ENCODE results near the gene SPP1. TPM values are rescaled to one million over a fixed set of nuclear protein-coding genes. Genes with fewer than 3 reads are reported as not detected.
"Not testable (repeated sequence)": the region's sequence is repeated elsewhere in the genome, so short reads cannot be mapped to it uniquely, and the experiment has no call there.

Gene SPP1
- total RNA-seq, 2 experiments from 2014 or later, result not detected

GRCh38 chr4:87989765-87990164 is 14.3 kb downstream of the SPP1 start:
- intact Hi-C loops (cut with DNase I, micrococcal nuclease), result no loop called here

GRCh38 chr4:87995435-87995834 is 19.9 kb downstream of the SPP1 start:
- H3K4me3 Mint-ChIP-seq, result no peak overlapping the region

More at GRCh38 chr4:87989765-87990164, 14.3 kb downstream of the SPP1 start:
- Mint-ChIP-seq H3K4me1 (ENCODE audit: low read depth) (peaks cover 8% of the 10 kb centered on the region), H3K27ac (no peak overlapping the region), H3K4me3 (no peak overlapping the region), H3K9me3 (no peaks in the 10 kb centered on the region), H3K36me3 (ENCODE audit: low read depth) (no peaks in the 10 kb centered on the region), H3K27me3 (peaks cover 17% of the 10 kb centered on the region)
- POLR2A ChIA-PET, result no interaction called here
- peaks cover 0 to 10% of the 10 kb centered on the region in 2 experiments for H3K27me3 ChIP-seq (ENCODE audit: control insufficient read depth in 1 of 2, insufficient read depth in 2 of 2, low read length in 2 of 2)
- H3K4me1 ChIP-seq (ENCODE audit: insufficient read depth, low read length), result peaks cover 4% of the 10 kb centered on the region
- no peaks in the 10 kb centered on the region for H3K9me3 ChIP-seq (ENCODE audit: control insufficient read depth in 1 of 2, insufficient read depth in 1 of 2, low read length in 2 of 2)
- CTCF ChIA-PET, result no interaction called here
- DNase-seq (no peak), ATAC-seq (ENCODE audit: poor library complexity) (no peak)
- H3K36me3 ChIP-seq (ENCODE audit: insufficient read depth, low read length), result no peaks in the 10 kb centered on the region
- no peak overlapping the region for H3K27ac ChIP-seq (ENCODE audit: low read depth in 1 of 2, low read length in 2 of 2)
- TF ChIP-seq, protein P1, sequence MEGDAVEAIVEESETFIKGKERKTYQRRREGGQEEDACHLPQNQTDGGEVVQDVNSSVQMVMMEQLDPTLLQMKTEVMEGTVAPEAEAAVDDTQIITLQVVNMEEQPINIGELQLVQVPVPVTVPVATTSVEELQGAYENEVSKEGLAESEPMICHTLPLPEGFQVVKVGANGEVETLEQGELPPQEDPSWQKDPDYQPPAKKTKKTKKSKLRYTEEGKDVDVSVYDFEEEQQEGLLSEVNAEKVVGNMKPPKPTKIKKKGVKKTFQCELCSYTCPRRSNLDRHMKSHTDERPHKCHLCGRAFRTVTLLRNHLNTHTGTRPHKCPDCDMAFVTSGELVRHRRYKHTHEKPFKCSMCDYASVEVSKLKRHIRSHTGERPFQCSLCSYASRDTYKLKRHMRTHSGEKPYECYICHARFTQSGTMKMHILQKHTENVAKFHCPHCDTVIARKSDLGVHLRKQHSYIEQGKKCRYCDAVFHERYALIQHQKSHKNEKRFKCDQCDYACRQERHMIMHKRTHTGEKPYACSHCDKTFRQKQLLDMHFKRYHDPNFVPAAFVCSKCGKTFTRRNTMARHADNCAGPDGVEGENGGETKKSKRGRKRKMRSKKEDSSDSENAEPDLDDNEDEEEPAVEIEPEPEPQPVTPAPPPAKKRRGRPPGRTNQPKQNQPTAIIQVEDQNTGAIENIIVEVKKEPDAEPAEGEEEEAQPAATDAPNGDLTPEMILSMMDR (IDR thresholded peaks at IDR 0.05), result no peak
- H3K4me3 ChIP-seq (ENCODE audit: low read length), result no peak overlapping the region

GRCh38 chr4:87999191-87999691 is 23.7 kb downstream of the SPP1 start:
- peaks cover 17% of the 10 kb centered on the region for H3K27me3 Mint-ChIP-seq
- ATAC-seq (ENCODE audit: poor library complexity); intact Hi-C loops (cut with DNase I, micrococcal nuclease); H3K4me1 ChIP-seq (ENCODE audit: insufficient read depth, low read length); POLR2A ChIA-PET; H3K27ac ChIP-seq (ENCODE audit: low read depth in 1 of 2, low read length in 2 of 2); H3K36me3 Mint-ChIP-seq (ENCODE audit: low read depth); H3K4me3 Mint-ChIP-seq; H3K27ac Mint-ChIP-seq; H3K4me1 Mint-ChIP-seq (ENCODE audit: low read depth); H3K4me3 ChIP-seq (ENCODE audit: low read length); H3K36me3 ChIP-seq (ENCODE audit: insufficient read depth, low read length); CTCF ChIA-PET; DNase-seq; H3K27me3 ChIP-seq (ENCODE audit: control insufficient read depth in 1 of 2, insufficient read depth in 2 of 2, low read length in 2 of 2); H3K9me3 Mint-ChIP-seq; H3K9me3 ChIP-seq (ENCODE audit: control insufficient read depth in 1 of 2, insufficient read depth in 1 of 2, low read length in 2 of 2): not testable (repeated sequence)

More at GRCh38 chr4:87995435-87995834, 19.9 kb downstream of the SPP1 start:
- H3K4me3 ChIP-seq (ENCODE audit: low read length), result no peak overlapping the region
- Mint-ChIP-seq H3K36me3 (ENCODE audit: low read depth) (no peaks in the 10 kb centered on the region), H3K9me3 (no peaks in the 10 kb centered on the region), H3K27ac (no peak overlapping the region), H3K27me3 (peaks cover 19% of the 10 kb centered on the region), H3K4me1 (ENCODE audit: low read depth) (peaks cover 8% of the 10 kb centered on the region)
- H3K27ac ChIP-seq (ENCODE audit: low read depth in 1 of 2, low read length in 2 of 2), result no peak overlapping the region
- no peak for ATAC-seq (ENCODE audit: poor library complexity)
- no peak for DNase-seq
- peaks cover 4% of the 10 kb centered on the region for H3K4me1 ChIP-seq (ENCODE audit: insufficient read depth, low read length)
- TF ChIP-seq, protein P1 (IDR thresholded peaks at IDR 0.05), result no peak
- ChIA-PET CTCF (interaction anchor here (1.1 kb wide), 1 partner anchor 22 kb away, joined by 3 read pairs; no protein-coding TSS in a partner anchor), POLR2A (no interaction called here)
- intact Hi-C loops (cut with DNase I, micrococcal nuclease), result no loop called here
- no peaks in the 10 kb centered on the region for H3K36me3 ChIP-seq (ENCODE audit: insufficient read depth, low read length)
- peaks cover 0 to 6% of the 10 kb centered on the region in 2 experiments for H3K27me3 ChIP-seq (ENCODE audit: control insufficient read depth in 1 of 2, insufficient read depth in 2 of 2, low read length in 2 of 2)
- H3K9me3 ChIP-seq (ENCODE audit: control insufficient read depth in 1 of 2, insufficient read depth in 1 of 2, low read length in 2 of 2), result no peaks in the 10 kb centered on the region

DNA sequence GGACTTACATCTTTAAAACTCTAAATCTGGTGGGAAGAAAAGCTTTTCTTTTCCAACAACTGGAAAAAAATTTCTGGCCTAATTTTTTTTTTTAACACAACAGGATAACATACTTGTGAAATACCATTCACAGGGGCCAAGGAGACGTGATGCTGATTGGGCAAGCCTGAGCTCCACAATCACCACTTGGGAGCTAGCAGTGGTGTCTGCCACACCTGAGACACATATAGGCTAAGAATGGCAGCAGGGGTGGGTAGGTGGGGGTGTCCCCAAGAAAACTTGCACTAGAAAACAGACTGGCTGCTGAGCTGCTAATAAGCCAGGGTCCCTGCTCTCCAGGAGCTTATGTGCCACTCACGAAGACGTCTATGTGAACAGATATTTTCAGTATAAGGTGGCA is 26.4 kb downstream of the SPP1 start:
- CTCF ChIA-PET, result interaction anchor here (1.1 kb wide), 1 partner anchor 29 kb away, joined by 4 read pairs; no protein-coding TSS in a partner anchor
- POLR2A ChIA-PET, result no interaction called here
- H3K36me3 Mint-ChIP-seq (ENCODE audit: low read depth), result peaks cover 6% of the 10 kb centered on the region

More for the DNA sequence above, 26.4 kb downstream of the SPP1 start:
- Histone ChIP-seq H3K27ac (ENCODE audit: low read depth in 1 of 2, low read length in 2 of 2) (no peak overlapping the region), H3K4me1 (ENCODE audit: insufficient read depth, low read length) (peaks cover 1% of the 10 kb centered on the region), H3K4me3 (ENCODE audit: low read length) (no peak overlapping the region), H3K9me3 (ENCODE audit: control insufficient read depth in 1 of 2, insufficient read depth in 1 of 2, low read length in 2 of 2) (no peaks in the 10 kb centered on the region), H3K27me3 (ENCODE audit: control insufficient read depth in 1 of 2, insufficient read depth in 2 of 2, low read length in 2 of 2) (no peaks in the 10 kb centered on the region), H3K36me3 (ENCODE audit: insufficient read depth, low read length) (no peaks in the 10 kb centered on the region)
- TF ChIP-seq, protein P1 (IDR thresholded peaks at IDR 0.05), result no peak
- no peak overlapping the region for H3K27ac Mint-ChIP-seq
- H3K9me3 Mint-ChIP-seq, result no peaks in the 10 kb centered on the region
- H3K27me3 Mint-ChIP-seq, result peaks cover 4% of the 10 kb centered on the region
- no peak for DNase-seq
- no peak overlapping the region for H3K4me3 Mint-ChIP-seq
- intact Hi-C loops (cut with DNase I, micrococcal nuclease), result loop anchor here in 1 of 2 experiments (10.0 kb wide), 1 partner anchor 1113 kb away; the partner anchor contains the start of gene TIGD2
- no peak for ATAC-seq (ENCODE audit: poor library complexity)
- peaks cover 6% of the 10 kb centered on the region for H3K4me1 Mint-ChIP-seq (ENCODE audit: low read depth)

Measured in CD4-positive, alpha-beta T cell (primary cell).